ENCODE data around the gene SPON1.

SPON1 gene

GRCh38 chr11:13944016-13944415 lies 18.5 kb upstream of the SPON1 start:
- no peak for DNase-seq
- ATAC-seq = no peak

GRCh38 chr11:13944911-13945425 lies 17.6 kb upstream of the SPON1 start:
- DNase-seq (no peak), ATAC-seq (no peak)

GRCh38 chr11:13947379-13947778 lies 15.1 kb upstream of the SPON1 start:
- ATAC-seq = no peak

GRCh38 chr11:13949876-13950275 lies 12.6 kb upstream of the SPON1 start:
- ATAC-seq = no peak
- no peak for DNase-seq

More at GRCh38 chr11:13947379-13947778, 15.1 kb upstream of the SPON1 start:
- no peak for DNase-seq

- ATAC-seq = no peak
These were observed 10.3 kb upstream of the SPON1 start for GRCh38 chr11:13952221-13952620.

GRCh38 chr11:13952668-13953067 lies 9.9 kb upstream of the SPON1 start:
- ATAC-seq = no peak
- DNase-seq = no peak

More at GRCh38 chr11:13952221-13952620, 10.3 kb upstream of the SPON1 start:
- no peak for DNase-seq

- DNase-seq (no peak), ATAC-seq (no peak)
These were observed 7.9 kb upstream of the SPON1 start for GRCh38 chr11:13954591-13954990.

- peak; percentile 52 for ATAC-seq
- DNase-seq = peak; percentile 57
These were observed 6.5 kb upstream of the SPON1 start for GRCh38 chr11:13955971-13956421.

- ATAC-seq = no peak
- DNase-seq = no peak
These were observed 5.5 kb upstream of the SPON1 start for GRCh38 chr11:13956988-13957387.

- no peak for ATAC-seq
- DNase-seq = no peak
These were observed 3.7 kb upstream of the SPON1 start for GRCh38 chr11:13958641-13959400.

- no peak for DNase-seq
- ATAC-seq = no peak
These were observed 343 bp upstream of the SPON1 start for GRCh38 chr11:13962198-13962561.

GRCh38 chr11:13963169-13963948 lies 836 bp downstream of the SPON1 start:
- DNase-seq (peak; percentile 39), ATAC-seq (peak; percentile 45)

GRCh38 chr11:13963949-13964770 lies 1.6 kb downstream of the SPON1 start:
- no peak for ATAC-seq
- peak; percentile 30 for DNase-seq

GRCh38 chr11:13964771-13965074 lies 2.2 kb downstream of the SPON1 start:
- DNase-seq (no peak), ATAC-seq (no peak)

- no peak for DNase-seq
- no peak for ATAC-seq
These were observed 2.8 kb downstream of the SPON1 start for GRCh38 chr11:13965337-13965736.

- no peak for ATAC-seq
- no peak for DNase-seq
These were observed 3.5 kb downstream of the SPON1 start for GRCh38 chr11:13966013-13966412.

- ATAC-seq = no peak
- DNase-seq = no peak
These were observed 4.0 kb downstream of the SPON1 start for GRCh38 chr11:13966486-13966885.

GRCh38 chr11:13970986-13971385 lies 8.5 kb downstream of the SPON1 start:
- DNase-seq = peak; percentile 31
- ATAC-seq = no peak

- no peak for DNase-seq
- ATAC-seq = peak; percentile 30
These were observed 9.8 kb downstream of the SPON1 start for GRCh38 chr11:13972043-13972910.

- DNase-seq (no peak), ATAC-seq (peak; percentile 42)
These were observed 10.4 kb downstream of the SPON1 start for GRCh38 chr11:13972944-13973343.

- ATAC-seq (no peak), DNase-seq (no peak)
These were observed 12.1 kb downstream of the SPON1 start for GRCh38 chr11:13974631-13975030.

All from stimulated activated naive CD8-positive, alpha-beta T cell treated with anti-CD3 and anti-CD28 coated beads, Interleukin-15, Interleukin-2, amounts not matched to agents 100 U/mL and 50 U/mL, for 24 hours (primary cell).